GM19324 (cell line): ENCODE measurements around the gene RDH5.

Experiments
- ATAC-seq: cut with Tn5 transposase; IDR thresholded peaks from one replicate; pipeline ENCODE4 v1.9.1; 2021; ENCODE audit warnings: mild to moderate bottlenecking, moderate library complexity; ENCODE audit not compliant: unreplicated experiment, low FRiP score

The RDH5 gene, protein sequence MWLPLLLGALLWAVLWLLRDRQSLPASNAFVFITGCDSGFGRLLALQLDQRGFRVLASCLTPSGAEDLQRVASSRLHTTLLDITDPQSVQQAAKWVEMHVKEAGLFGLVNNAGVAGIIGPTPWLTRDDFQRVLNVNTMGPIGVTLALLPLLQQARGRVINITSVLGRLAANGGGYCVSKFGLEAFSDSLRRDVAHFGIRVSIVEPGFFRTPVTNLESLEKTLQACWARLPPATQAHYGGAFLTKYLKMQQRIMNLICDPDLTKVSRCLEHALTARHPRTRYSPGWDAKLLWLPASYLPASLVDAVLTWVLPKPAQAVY

GRCh38 chr12:55720071-55720564, at the start of gene RDH5:
Gene RDH5 (plus strand): TSS chr12:55720393. CDS start chr12:55721185, 792 bp downstream.
- ATAC-seq = no peak

- no peak for ATAC-seq
Observed at GRCh38 chr12:55671746-55672145, 48.4 kb upstream of the RDH5 start.

DNA sequence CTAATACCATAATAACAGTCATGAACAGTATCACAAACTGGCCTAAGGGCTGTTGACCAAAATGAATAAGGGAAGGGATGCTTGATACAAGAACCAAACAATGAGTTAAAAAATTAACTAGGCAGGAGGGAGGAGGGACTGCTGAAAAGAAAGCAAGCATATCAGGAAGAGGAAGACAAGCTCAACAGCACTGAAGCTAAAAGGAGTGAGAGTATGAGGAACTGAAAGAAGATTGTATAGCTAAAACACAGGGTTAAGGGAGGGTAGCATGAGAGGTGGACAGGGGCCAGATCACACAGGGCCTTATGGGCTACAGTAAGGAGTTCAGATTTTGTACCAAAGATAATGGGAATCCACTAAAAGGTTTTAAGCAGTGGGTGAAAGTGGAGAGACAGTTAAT, 46.6 kb upstream of the RDH5 start:
- ATAC-seq = peak; percentile 93

DNA sequence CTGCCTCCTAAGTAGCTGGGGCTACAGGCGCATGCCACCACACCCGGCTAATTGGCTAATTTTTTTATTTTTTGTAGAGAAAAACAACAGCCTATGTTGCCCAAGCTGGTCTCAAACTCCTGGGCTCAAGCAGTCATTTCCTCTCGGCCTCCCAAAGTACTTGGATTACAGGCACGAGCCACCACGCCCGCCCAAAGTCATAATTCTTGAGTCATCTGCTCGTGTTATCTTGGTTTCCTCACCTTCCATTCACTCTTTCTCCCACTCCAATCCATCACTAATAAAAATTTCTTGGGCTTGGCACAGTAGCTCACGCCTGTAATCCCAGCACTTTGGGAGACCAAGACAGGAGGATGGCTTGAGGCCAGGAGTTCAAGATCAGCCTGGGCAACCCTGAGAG, 44.5 kb upstream of the RDH5 start:
- ATAC-seq = no peak

DNA sequence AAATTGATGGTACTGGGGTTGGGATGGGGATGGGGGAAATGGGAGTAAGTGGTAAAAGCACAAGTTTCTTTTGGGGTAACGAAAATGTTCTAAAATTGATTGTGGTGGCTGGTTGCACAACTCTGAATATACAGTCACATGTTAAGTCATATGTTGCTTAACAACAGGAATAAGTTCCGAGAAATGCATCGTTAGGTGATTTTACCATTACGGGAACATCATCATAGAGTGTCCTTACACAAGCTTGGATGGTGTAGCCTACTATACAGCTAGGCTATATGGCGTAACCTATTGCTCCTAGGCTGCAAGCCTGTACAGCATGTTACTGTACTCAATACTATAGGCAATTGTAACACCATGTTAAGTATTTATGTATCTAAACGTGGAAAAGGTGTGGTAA, 43.5 kb upstream of the RDH5 start:
- ATAC-seq = no peak

DNA sequence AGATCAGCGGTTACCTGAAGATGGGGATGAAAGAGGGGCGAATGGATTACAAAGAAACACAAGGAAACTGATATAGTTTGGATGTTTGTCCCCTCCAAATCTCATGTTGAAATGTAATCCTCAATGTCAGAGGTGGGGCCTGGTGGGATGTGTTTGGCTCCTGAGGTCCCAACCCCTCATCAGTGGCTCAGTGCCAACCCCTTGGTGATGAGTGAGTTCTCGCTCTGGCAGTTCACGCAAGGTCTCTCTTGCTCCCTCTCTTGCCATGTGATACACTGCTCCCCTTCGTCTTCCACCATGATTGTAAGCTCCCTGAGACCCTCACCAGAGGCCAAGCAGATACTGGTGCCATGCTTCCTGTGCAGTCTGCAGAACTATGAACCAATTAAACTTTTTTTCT, 40.5 kb upstream of the RDH5 start:
- ATAC-seq = no peak

GRCh38 chr12:55681142-55682077, 38.8 kb upstream of the RDH5 start:
- no peak for ATAC-seq

GRCh38 chr12:55682087-55682796, 38.0 kb upstream of the RDH5 start:
- ATAC-seq = no peak

- ATAC-seq = no peak
Observed at GRCh38 chr12:55683676-55684075, 36.5 kb upstream of the RDH5 start.

DNA sequence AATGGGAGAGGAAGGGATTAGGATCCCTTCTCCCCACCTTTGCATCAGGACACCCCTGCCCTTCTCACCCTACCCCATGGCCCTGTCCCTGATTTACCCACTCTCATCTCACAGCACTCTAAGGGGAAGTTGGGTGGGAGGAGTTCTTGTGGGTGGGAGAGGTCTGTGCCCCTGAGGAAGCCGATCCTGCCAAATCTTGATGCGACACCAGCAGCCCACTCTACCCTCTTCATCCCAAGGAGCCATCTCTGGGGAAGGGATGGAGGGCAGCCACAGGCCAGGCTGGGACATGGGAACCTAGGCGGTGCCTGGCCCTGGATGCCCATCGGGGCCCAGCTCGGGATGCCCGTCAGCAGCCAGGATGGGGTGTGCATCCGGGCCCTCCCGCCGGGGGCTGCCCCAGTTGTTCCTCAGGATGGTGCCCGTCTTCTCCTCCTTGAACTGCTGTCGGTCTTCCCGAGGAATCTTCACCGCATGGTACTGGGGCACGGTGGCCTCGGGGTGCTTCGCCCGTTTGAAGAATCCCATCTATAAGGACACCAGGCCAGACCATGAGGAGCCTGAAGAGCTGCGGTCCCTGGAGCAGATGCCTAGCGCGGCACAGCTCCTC, 35.3 kb upstream of the RDH5 start:
- ATAC-seq = no peak

DNA sequence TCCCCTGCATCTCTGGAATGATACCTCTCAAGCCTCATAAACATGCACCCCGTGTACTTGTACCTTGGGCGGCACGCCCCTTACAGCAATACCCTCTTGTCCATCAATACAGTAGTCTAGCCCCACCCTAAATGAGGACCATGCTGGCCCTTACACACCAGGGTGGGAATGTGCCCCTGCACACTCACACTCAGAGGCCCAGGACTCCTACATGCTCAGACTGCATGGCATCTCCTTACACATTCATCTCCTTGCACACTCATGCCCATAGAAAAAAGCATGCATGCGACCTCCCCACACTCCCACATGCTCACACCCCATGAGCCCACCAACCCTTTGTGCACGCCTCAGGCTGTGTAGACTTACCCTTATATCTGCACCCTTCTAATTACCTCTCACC, 34.5 kb upstream of the RDH5 start:
- ATAC-seq = no peak

DNA sequence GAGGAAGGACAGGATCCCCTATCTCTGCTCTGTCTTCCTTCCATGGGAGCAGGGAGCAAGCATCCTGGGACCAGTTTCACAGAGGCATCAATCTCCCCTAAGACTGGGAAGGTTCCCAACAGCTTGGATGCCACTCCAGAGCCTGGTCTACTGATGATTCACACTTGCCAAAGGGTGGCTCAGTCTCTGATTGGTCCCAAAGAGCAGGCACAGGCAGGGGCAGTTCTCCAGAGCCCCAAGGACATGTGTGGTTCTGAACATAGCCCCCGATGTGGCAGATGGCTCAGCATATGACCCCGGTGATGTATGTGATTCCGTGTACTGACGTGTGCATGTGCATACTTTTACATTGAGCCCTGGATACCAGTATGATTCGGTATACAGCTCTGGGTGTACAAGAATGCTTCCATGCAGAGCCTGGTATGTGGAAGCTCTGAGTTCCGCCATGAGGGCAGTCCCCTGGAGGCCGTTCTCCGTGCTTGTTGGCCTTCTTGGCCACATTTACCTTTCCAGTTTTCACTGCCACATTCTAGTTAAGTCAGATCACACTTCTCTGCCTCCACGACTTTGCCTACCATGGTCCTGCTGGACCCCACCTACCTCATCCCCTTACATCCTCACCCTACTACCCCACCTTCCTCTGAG, 33.7 kb upstream of the RDH5 start:
- ATAC-seq = no peak

GRCh38 chr12:55687746-55688145, 32.4 kb upstream of the RDH5 start:
- no peak for ATAC-seq

DNA sequence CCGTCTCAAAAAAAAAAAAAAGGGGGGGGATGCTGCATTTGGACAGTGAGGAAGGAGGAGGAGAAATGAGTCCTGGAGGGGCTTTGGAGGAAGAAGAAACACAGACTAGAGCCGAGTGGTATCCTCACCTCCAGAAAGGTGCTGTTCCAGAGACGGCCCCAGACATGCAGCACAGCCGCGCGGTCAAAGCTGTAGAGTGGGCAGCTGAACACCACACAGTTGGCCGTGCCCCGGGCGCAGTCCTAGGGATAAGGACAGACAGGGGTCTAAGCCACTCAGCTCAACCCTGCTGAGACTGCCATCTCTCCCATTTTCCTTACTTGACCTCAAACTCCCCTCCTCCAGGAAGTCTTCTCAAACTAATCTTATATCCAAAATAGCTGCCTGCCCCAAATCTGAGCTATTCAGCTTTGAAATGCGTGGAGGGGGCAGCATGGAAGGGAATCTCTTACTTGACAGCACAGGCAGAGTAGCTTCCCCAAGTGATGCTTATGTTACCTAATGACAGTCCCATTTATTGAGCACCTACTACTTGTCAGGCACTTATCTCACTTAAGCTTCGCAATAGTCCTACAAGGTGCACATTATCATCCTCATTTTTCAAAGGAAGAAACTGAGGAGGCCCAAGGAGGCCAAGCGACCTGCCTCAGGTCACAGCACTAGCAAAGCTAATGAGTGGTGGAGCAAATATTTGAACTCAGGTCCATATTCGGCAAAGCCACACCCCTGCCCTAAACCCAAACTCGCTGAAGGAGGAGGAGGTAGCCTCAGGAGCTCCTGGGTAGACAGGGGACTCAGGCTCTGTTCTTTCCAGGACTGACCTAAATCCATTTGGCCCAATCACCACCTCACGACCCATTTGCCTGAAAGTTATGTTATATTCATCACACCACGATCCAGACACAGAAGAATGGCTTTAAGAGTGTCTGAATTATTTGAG, 31.2 kb upstream of the RDH5 start:
- ATAC-seq = no peak

GRCh38 chr12:55692631-55693322, 27.4 kb upstream of the RDH5 start:
- no peak for ATAC-seq

DNA sequence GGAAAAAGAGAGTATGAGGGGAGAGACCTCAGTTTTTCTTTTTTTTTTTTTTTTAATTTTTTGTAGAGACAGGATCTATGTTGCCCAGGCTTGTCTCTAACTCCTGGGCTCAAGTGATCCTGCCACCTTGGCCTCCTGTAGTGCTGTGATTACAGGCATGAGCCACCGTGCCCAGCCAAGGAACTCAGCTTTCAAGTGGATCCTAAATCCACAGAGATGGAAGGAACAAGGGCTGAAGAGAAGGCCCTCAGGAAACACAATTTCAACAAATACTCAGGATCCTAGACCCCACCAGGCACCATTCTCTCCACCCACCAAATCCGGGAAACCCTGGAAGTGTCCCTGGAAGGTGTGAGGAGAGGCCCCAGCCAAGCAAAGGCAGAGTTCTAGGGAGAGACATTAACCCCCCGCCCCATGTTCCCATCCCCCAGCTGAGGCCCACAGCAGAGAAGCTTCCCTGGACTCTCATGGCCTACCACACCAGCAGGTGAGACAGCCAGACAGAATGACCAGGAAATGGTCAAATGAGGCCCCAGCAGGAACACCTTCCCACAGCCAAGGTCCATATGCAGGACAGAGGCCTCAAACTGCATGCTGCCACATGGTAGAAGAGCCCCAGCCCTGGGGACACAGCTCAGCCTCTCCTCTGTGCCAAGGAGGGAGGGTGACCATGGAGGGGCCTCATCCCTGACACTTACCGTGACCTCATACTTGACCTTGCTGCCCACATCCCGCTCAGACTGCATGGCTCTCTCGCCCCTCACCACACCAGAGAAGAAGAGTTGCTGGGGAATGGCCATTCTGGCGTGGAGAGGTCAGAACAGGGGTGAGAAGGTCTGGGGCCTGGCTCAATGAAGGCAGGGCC, 26.6 kb upstream of the RDH5 start:
- ATAC-seq = no peak

- no peak for ATAC-seq
Observed at GRCh38 chr12:55694188-55694515, 26.0 kb upstream of the RDH5 start.

- no peak for ATAC-seq
Observed at GRCh38 chr12:55694651-55695050, 25.5 kb upstream of the RDH5 start.
